K562 (cell line): ENCODE results near the gene SPEM3. TPM values are rescaled to one million over a fixed set of nuclear protein-coding genes. Genes with fewer than 3 reads are reported as not detected.

ENCODE experiments used
- CBX3 ChIP-seq, 2 experiments: IDR thresholded peaks; 1 replicate in 1 of 2; 2 replicates in 1 of 2; pipeline ENCODE4 v1.6.1; 2012; ENCODE audit warnings: inconsistent platforms in 2 of 2, low read length in 2 of 2, borderline replicate concordance in 1 of 2, control low read depth in 1 of 2
- CEBPG ChIP-seq, 3 experiments: fragments of 200-800 bp in 1 of 3; sonication (Bioruptor generic) in 1 of 3; sonication (generic) in 1 of 3; formaldehyde crosslinking in 1 of 3; IDR thresholded peaks in 2 of 3; conservative IDR thresholded peaks in 1 of 3; 2 replicates each; pipeline versions ENCODE4 v1.6.1 to v1.8.0; 2016 to 2022; ENCODE audit warnings: missing compliant biosample characterization in 2 of 3, missing genetic modification characterization in 2 of 3, mild to moderate bottlenecking in 1 of 3, missing genetic modification reagents in 1 of 3
- EWSR1 ChIP-seq: fragments of 450-650 bp; IDR thresholded peaks from 2 replicates; pipeline ENCODE4 v1.6.1; 2018; ENCODE audit warnings: borderline replicate concordance, mild to moderate bottlenecking, low read depth, moderate library complexity; ENCODE audit not compliant: partially characterized antibody
- GABPB1 ChIP-seq: sonication (generic); formaldehyde crosslinking; IDR thresholded peaks from 2 replicates; pipeline ENCODE4 v1.8.0; 2022; ENCODE audit warnings: mild to moderate bottlenecking, missing genetic modification reagents
- ID3 ChIP-seq, 2 experiments: fragments of 250-450 bp in 1 of 2; fragments of 450-650 bp in 1 of 2; sonication (Bioruptor Pico) in 1 of 2; IDR thresholded peaks; 2 replicates each; pipeline versions ENCODE4 v1.6.1 to v1.8.0; 2016 to 2021; ENCODE audit warnings: mild to moderate bottlenecking in 2 of 2, moderate library complexity in 2 of 2, missing compliant biosample characterization in 1 of 2, missing genetic modification characterization in 1 of 2
- MAFG ChIP-seq: fragments of 450-650 bp; conservative IDR thresholded peaks from 2 replicates; pipeline ENCODE4 v1.6.1; 2016; ENCODE audit warnings: missing genetic modification characterization, missing compliant biosample characterization
- NFIX ChIP-seq: fragments of 250-450 bp; sonication (Bioruptor Pico); IDR thresholded peaks from 2 replicates; pipeline ENCODE4 v1.4.0; 2020; ENCODE audit warnings: low read depth, mild to moderate bottlenecking, moderate library complexity
- SIN3B ChIP-seq: fragments of 450-650 bp; IDR thresholded peaks from 2 replicates; pipeline ENCODE4 v1.6.1; 2017; ENCODE audit warnings: low read depth, mild to moderate bottlenecking, moderate library complexity
- SIRT6 ChIP-seq: IDR thresholded peaks from one replicate; pipeline ENCODE4 v1.6.1; 2012; ENCODE audit warnings: low read depth, mild to moderate bottlenecking, control low read depth, inconsistent platforms, low read length, moderate library complexity
- ZHX1 ChIP-seq: fragments of 150-350 bp; conservative IDR thresholded peaks from 2 replicates; pipeline ENCODE4 v1.6.1; 2014; ENCODE audit warnings: low read length
- ZNF354B ChIP-seq: fragments of 250-450 bp; sonication (Bioruptor Pico); IDR thresholded peaks from 2 replicates; pipeline ENCODE4 v1.4.0; 2020
- ZNF639 ChIP-seq, 2 experiments: fragments of 200-800 bp in 1 of 2; sonication (Bioruptor generic) in 1 of 2; sonication (generic) in 1 of 2; formaldehyde crosslinking in 1 of 2; IDR thresholded peaks in 1 of 2; conservative IDR thresholded peaks in 1 of 2; 2 replicates each; pipeline versions ENCODE4 v1.5.0 to v1.6.1; 2016 to 2020; ENCODE audit warnings: missing compliant biosample characterization in 1 of 2, missing genetic modification characterization in 1 of 2, missing genetic modification reagents in 1 of 2
- polyA plus RNA-seq, 8 experiments: library from polyadenylated mRNA; depleted of rRNA in 4 of 8; stranded (reverse) in 5 of 8; unstranded in 3 of 8; fragments of >200 nt; fragmentation: Nextera tagmentation in 2 of 8; fragmentation: Illumina TruSeq in 1 of 8; extraction: Ambion mirVana in 2 of 8; extraction: Trizol in 1 of 8; gene quantifications; 2 replicates each; pipeline versions ENCODE4 v1.2.1 to v1.2.3, GENCODE V29; 2011 to 2014; ENCODE audit warnings: inconsistent platforms in 1 of 8, missing spikeins in 1 of 8
- total RNA-seq, 7 experiments: library from RNA; depleted of rRNA in 6 of 7; stranded (reverse); fragments of >200 nt in 6 of 7; fragmentation: Illumina TruSeq in 2 of 7; extraction: Trizol in 2 of 7; gene quantifications; 2 replicates each; pipeline versions ENCODE4 v1.2.1 to v1.2.3, GENCODE V29; 2011 to 2021; ENCODE audit warnings: low replicate concordance in 1 of 7
- TF ChIP-seq, protein P1 (sequence below): fragments of 450-650 bp; IDR thresholded peaks from 2 replicates; pipeline ENCODE4 v1.6.1; 2016; ENCODE audit warnings: borderline replicate concordance

Gene SPEM3
- total and polyA plus RNA-seq, 9 of the 15 experiments (the other 6 are each of a cell fraction or from before 2014, with no cell fraction given) = not detected

- TF ChIP-seq ZNF639 (CRISPR knock-in tag; conservative IDR thresholded peaks at IDR 0.05 in 1 of 2, IDR thresholded peaks at IDR 0.05 in 1 of 2) (peak in 1 of 2 experiments; percentile 97; a peak in 2 of 4 replicates), NFIX (CRISPR knock-in tag) (no peak), ZHX1 (no peak), CBX3 (IDR thresholded peaks at IDR 0.05; ENCODE audit: borderline replicate concordance in 1 of 2, low read length in 2 of 2) (no peak), GABPB1 (CRISPR knock-in tag) (peak; percentile 55; the same call in 1 of the 2 replicates), SIN3B (no peak), CEBPG (CRISPR knock-in tag; IDR thresholded peaks at IDR 0.05) (no peak), CEBPG (tag; conservative IDR thresholded peaks at IDR 0.05 in 1 of 2, IDR thresholded peaks at IDR 0.05 in 1 of 2) (no peak), ID3 (CRISPR knock-in tag; IDR thresholded peaks at IDR 0.05) (no peak), ID3 (tag; IDR thresholded peaks at IDR 0.05) (no peak), EWSR1 (no peak), ZNF354B (CRISPR knock-in tag) (no peak), SIRT6 (no peak), MAFG (tag) (no peak)
- TF ChIP-seq, protein P1, sequence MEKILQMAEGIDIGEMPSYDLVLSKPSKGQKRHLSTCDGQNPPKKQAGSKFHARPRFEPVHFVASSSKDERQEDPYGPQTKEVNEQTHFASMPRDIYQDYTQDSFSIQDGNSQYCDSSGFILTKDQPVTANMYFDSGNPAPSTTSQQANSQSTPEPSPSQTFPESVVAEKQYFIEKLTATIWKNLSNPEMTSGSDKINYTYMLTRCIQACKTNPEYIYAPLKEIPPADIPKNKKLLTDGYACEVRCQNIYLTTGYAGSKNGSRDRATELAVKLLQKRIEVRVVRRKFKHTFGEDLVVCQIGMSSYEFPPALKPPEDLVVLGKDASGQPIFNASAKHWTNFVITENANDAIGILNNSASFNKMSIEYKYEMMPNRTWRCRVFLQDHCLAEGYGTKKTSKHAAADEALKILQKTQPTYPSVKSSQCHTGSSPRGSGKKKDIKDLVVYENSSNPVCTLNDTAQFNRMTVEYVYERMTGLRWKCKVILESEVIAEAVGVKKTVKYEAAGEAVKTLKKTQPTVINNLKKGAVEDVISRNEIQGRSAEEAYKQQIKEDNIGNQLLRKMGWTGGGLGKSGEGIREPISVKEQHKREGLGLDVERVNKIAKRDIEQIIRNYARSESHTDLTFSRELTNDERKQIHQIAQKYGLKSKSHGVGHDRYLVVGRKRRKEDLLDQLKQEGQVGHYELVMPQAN = 0 out of 2 replicates have a peak, but pooled peaks have one; percentile 9
These were observed 50.8 kb downstream of the SPEM3 start, which contains the start of gene ZBTB4 (continued) for GRCh38 chr17:7479213-7480088.
